Smooth muscle cell of the coronary artery (primary cell): ENCODE results near the gene CYP26B1. TPM values are rescaled to one million over a fixed set of nuclear protein-coding genes. Genes with fewer than 3 reads are reported as not detected.

Experiments
- total RNA-seq: library from RNA; depleted of rRNA; stranded (reverse); fragments of >200 nt; gene quantifications from 2 replicates; pipeline ENCODE4 v1.2.3, GENCODE V29; 2014; ENCODE audit warnings: low replicate concordance

The CYP26B1 gene
- 0.45 and 2.9 TPM in 2 replicates for total RNA-seq

GRCh38 chr2:72147303-72147971 is at the start of gene CYP26B1:
TSS of gene CYP26B1 (minus strand) at chr2:72147862. CDS start at chr2:72147834, 28 bp downstream.

